GM23248 (cell line): ENCODE data around the gene RMI2. TPM values are rescaled to one million over a fixed set of nuclear protein-coding genes. Genes with fewer than 3 reads are reported as not detected.
A peak's percentile ranks its signal among the peaks of the same experiment; 100 is the strongest.

ENCODE experiments used
- DNase-seq: peaks from one replicate; pipeline ENCODE4 v3.0.0-alpha.2; 2015
- H2AFZ ChIP-seq: fragments of 200-600 bp; sonication (generic); 2 replicates; pipeline ENCODE4 v1.6.1; 2016; ENCODE audit warnings: antibody characterized with exemption
- H3F3A ChIP-seq: fragments of 200-600 bp; sonication (generic); 2 replicates; pipeline ENCODE4 v1.6.1; 2016; ENCODE audit warnings: mild to moderate bottlenecking, antibody characterized with exemption, mixed run types; ENCODE audit not compliant: insufficient read depth
- H3K27ac ChIP-seq: fragments of 200-600 bp; sonication (generic); 2 replicates; pipeline ENCODE4 v1.5.1; 2016; ENCODE audit warnings: mild to moderate bottlenecking
- H3K27me3 ChIP-seq: fragments of 200-600 bp; sonication (generic); replicated peaks from 2 replicates; pipeline ENCODE4 v1.6.1; 2016; ENCODE audit warnings: mild to moderate bottlenecking; ENCODE audit not compliant: insufficient read depth
- H3K36me3 ChIP-seq: fragments of 200-600 bp; sonication (generic); 2 replicates; pipeline ENCODE4 v1.6.1; 2016; ENCODE audit warnings: low read depth, mild to moderate bottlenecking
- H3K4me1 ChIP-seq: fragments of 200-600 bp; sonication (generic); 2 replicates; pipeline ENCODE4 v1.6.1; 2016; ENCODE audit warnings: mild to moderate bottlenecking; ENCODE audit not compliant: insufficient read depth
- H3K4me2 ChIP-seq: fragments of 200-600 bp; sonication (generic); one replicate; pipeline ENCODE4 v1.6.1; 2016; ENCODE audit warnings: mild to moderate bottlenecking; ENCODE audit not compliant: unreplicated experiment
- H3K4me3 ChIP-seq: fragments of 200-600 bp; sonication (generic); 2 replicates; pipeline ENCODE4 v1.5.1; 2016; ENCODE audit warnings: mild to moderate bottlenecking
- H3K79me2 ChIP-seq: fragments of 200-600 bp; sonication (generic); 2 replicates; pipeline ENCODE4 v1.6.1; 2016; ENCODE audit warnings: mild to moderate bottlenecking; ENCODE audit not compliant: insufficient read depth
- H3K9ac ChIP-seq: fragments of 200-600 bp; sonication (generic); 2 replicates; pipeline ENCODE4 v1.6.1; 2016; ENCODE audit warnings: mild to moderate bottlenecking
- H3K9me2 ChIP-seq: fragments of 200-600 bp; sonication (generic); 2 replicates; pipeline ENCODE4 v1.6.1; 2016; ENCODE audit warnings: mixed run types, mild to moderate bottlenecking, moderate library complexity; ENCODE audit not compliant: insufficient read depth
- H3K9me3 ChIP-seq: fragments of 200-600 bp; sonication (generic); one replicate; pipeline ENCODE4 v1.6.1; 2017; ENCODE audit warnings: low read depth
- H4K20me1 ChIP-seq: fragments of 200-600 bp; sonication (generic); 2 replicates; pipeline ENCODE4 v1.6.0; 2016; ENCODE audit not compliant: insufficient read depth
- EZH2 ChIP-seq: fragments of 200-600 bp; sonication (generic); IDR thresholded peaks from 2 replicates; pipeline ENCODE4 v1.6.1; 2018; ENCODE audit warnings: antibody characterized with exemption, mild to moderate bottlenecking; ENCODE audit not compliant: insufficient read depth, poor library complexity, severe bottlenecking
- EZH2phosphoT487 ChIP-seq: fragments of 200-600 bp; sonication (generic); IDR thresholded peaks from 2 replicates; pipeline ENCODE4 v1.6.1; 2018; ENCODE audit warnings: antibody characterized with exemption, moderate library complexity, mild to moderate bottlenecking, low read depth; ENCODE audit not compliant: insufficient read depth
- WGBS, 2 experiments: methylation state at CpG; one replicate each; pipeline ENCODE4 v1.1.6; 2015 to 2017; ENCODE audit warnings: low lambda C conversion rate in 2 of 2, low coverage in 1 of 2; ENCODE audit errors: missing lambda C conversion rate in 2 of 2; 5-methylcytosine and 5-hydroxymethylcytosine counted together
- in situ Hi-C: fragments of 300-500 bp; cut with MboI; formaldehyde crosslinking; loops from 2 replicates; pipeline ENCODE4 v1.15.0; 2020
- polyA plus RNA-seq: library from polyadenylated mRNA; unstranded; fragments of >200 nt; fragmentation: Nextera tagmentation; extraction: Ambion mirVana; gene quantifications from 2 replicates; pipeline ENCODE4 v1.2.1, GENCODE V29; 2016
- total RNA-seq: library from RNA; depleted of rRNA; stranded (reverse); fragments of >200 nt; shearing (Covaris generic); gene quantifications from 2 replicates; pipeline ENCODE4 v1.2.3, GENCODE V29; 2014

RMI2 gene
- total and polyA plus RNA-seq, 2 experiments from 2014 or later: 8.5 to 11.9 TPM

- Histone ChIP-seq H2AFZ (no peak overlapping the region), H3K79me2 (no peaks in the 10 kb centered on the region), H3K36me3 (no peaks in the 10 kb centered on the region), H3F3A (peaks cover 51% of the 10 kb centered on the region), H3K9me3 (no peaks in the 10 kb centered on the region), H3K4me3 (no peak overlapping the region), H3K27me3 (no peaks in the 10 kb centered on the region), H3K9me2 (no peaks in the 10 kb centered on the region), H3K4me2 (peak overlapping the region; percentile 59), H3K4me1 (peaks cover 68% of the 10 kb centered on the region), H4K20me1 (no peaks in the 10 kb centered on the region), H3K9ac (no peak overlapping the region), H3K27ac (no peak overlapping the region; the same call in 1 of the 2 replicates)
- 73 to 80% methylated on average over 7 of the region's 7 CpGs for WGBS, 2 experiments
- in situ Hi-C loops: no loop called here
- no peak for DNase-seq
- TF ChIP-seq EZH2phosphoT487 (no peak), EZH2 (no peak)
Observed at GRCh38 chr16:11358531-11358930, 13.3 kb downstream of the RMI2 start.

- Histone ChIP-seq H3K27me3 (no peaks in the 10 kb centered on the region), H3K27ac (peak overlapping the region; percentile 50), H3K4me2 (no peak overlapping the region), H3K9ac (peak overlapping the region; percentile 26), H3K36me3 (no peaks in the 10 kb centered on the region), H3K79me2 (no peaks in the 10 kb centered on the region), H3K4me1 (peaks cover 76% of the 10 kb centered on the region), H3F3A (peaks cover 52% of the 10 kb centered on the region), H3K9me3 (no peaks in the 10 kb centered on the region), H3K9me2 (no peaks in the 10 kb centered on the region), H4K20me1 (no peaks in the 10 kb centered on the region), H2AFZ (no peak overlapping the region), H3K4me3 (no peak overlapping the region)
- TF ChIP-seq EZH2phosphoT487 (no peak), EZH2 (no peak)
- peak; percentile 89 for DNase-seq
- 44 to 45% methylated on average over 5 of the region's 5 CpGs for WGBS, 2 experiments
- in situ Hi-C loops: no loop called here
Observed at GRCh38 chr16:11359370-11359769, 14.1 kb downstream of the RMI2 start.

- Histone ChIP-seq H3F3A (peaks cover 52% of the 10 kb centered on the region), H3K4me2 (peak overlapping the region; percentile 39), H3K36me3 (no peaks in the 10 kb centered on the region), H2AFZ (no peak overlapping the region; the same call in 1 of the 2 replicates), H3K4me3 (no peak overlapping the region), H3K4me1 (peaks cover 86% of the 10 kb centered on the region), H3K9ac (peak overlapping the region; percentile 12; the same call in 1 of the 2 replicates), H3K27ac (peak overlapping the region; percentile 50), H4K20me1 (no peaks in the 10 kb centered on the region), H3K9me2 (no peaks in the 10 kb centered on the region), H3K79me2 (no peaks in the 10 kb centered on the region), H3K9me3 (no peaks in the 10 kb centered on the region), H3K27me3 (no peaks in the 10 kb centered on the region)
- WGBS, 2 experiments: 15% methylated on average over 13 of the region's 13 CpGs
- in situ Hi-C loops: no loop called here
- peak; percentile 64 for DNase-seq
- TF ChIP-seq EZH2: no peak
- TF ChIP-seq EZH2phosphoT487: no peak
Observed at GRCh38 chr16:11360641-11361373, 15.5 kb downstream of the RMI2 start.

- Histone ChIP-seq H3K79me2 (no peaks in the 10 kb centered on the region), H3F3A (peaks cover 55% of the 10 kb centered on the region), H3K4me3 (no peak overlapping the region), H3K4me2 (peak overlapping the region; percentile 39), H3K9ac (no peak overlapping the region), H3K27ac (peak overlapping the region; percentile 50), H2AFZ (no peak overlapping the region), H3K27me3 (no peaks in the 10 kb centered on the region), H4K20me1 (no peaks in the 10 kb centered on the region), H3K36me3 (no peaks in the 10 kb centered on the region), H3K9me3 (no peaks in the 10 kb centered on the region), H3K4me1 (peaks cover 85% of the 10 kb centered on the region), H3K9me2 (no peaks in the 10 kb centered on the region)
- peak; percentile 66 for DNase-seq
- in situ Hi-C loops: no loop called here
- TF ChIP-seq EZH2 (no peak), EZH2phosphoT487 (no peak)
- 56% methylated on average over 16 of the region's 16 CpGs for WGBS, 2 experiments
Observed at GRCh38 chr16:11361701-11362451, 16.6 kb downstream of the RMI2 start.
